DMS79 (cell line): ENCODE results near the gene MEX3B.
"Not testable (repeated sequence)": the region's sequence is repeated elsewhere in the genome, so short reads cannot be mapped to it uniquely, and the experiment has no call there.

Experiments used
- DNase-seq: peaks from one replicate; lab custom pipeline; 2025; lab: John Stamatoyannopoulos, UW

MEX3B gene

DNA sequence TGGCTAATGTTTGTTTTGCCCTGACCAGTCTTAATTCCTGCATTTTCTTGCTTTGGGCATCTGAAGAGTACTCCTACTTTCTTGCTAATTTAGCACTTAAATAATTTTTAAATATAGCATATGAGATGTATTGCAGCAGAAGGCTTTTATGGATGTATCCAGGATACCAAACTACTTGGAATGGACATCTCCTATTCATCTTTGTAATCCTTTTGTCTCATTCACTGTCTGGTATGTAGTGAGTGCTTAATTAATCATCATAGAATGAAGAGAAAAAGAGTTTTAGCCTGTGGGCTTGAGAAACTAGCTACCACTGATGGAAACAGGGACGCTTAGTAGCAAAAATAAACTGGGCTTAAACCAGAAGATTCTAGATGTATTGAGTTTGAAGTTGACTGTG, 40.6 kb downstream of the MEX3B start:
- no peak for DNase-seq

DNA sequence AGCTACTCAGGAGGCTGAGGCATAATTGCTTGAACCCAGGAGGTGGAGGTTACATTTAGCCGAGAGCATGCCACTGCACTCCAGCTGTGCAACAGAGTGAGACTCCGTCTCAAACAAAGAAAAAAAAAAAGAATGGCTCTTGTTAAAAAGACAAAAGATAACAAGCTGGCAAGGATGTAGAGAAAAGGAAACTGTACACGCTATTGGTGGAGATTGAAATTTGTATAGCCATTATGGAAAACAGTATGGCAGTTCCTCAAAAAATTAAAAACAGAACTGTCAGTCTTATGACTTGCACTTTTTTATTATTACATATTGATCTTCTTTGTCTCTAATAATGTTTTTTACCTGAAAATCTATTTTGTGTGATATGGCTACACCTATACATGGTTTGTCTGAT, 41.9 kb downstream of the MEX3B start:
- no peak for DNase-seq

DNA sequence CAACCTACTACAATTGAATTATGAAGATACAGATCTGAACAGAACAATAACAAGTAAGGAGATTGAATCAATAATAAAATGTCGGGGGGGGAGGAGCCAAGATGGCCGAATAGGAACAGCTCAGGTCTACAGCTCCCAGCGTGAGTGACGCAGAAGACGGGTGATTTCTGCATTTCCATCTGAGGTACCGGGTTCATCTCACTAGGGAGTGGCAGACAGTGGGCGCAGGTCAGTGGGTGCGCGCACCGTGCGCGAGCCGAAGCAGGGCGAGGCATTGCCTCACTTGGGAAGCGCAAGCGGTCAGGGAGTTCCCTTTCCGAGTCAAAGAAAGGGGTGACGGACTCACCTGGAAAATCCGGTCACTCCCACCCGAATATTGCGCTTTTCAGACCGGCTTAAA, 50.7 kb downstream of the MEX3B start:
- DNase-seq, result not testable (repeated sequence)

DNA sequence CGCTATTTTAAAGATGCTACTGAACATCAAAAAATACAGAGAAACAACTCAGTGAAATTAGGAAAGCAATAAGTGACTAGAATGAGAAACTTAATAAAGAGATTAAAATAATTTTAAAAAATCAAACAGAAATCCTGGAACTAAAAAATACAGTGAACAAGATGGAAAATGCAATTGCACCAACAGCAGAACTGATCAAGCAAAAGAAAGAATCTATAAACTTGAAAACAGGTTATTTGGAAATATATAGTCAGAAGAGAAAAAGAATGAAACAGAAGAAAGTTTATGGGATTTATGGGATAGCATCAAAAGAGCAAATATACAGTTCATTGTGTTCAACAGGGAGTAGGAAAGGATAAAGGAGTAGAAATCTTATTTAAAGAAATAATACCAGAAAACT, 53.3 kb downstream of the MEX3B start:
- no peak for DNase-seq
